Cardiac muscle cell (in vitro differentiated cells and primary cell): ENCODE results near the gene HMGN4. TPM values are rescaled to one million over a fixed set of nuclear protein-coding genes. Genes with fewer than 3 reads are reported as not detected.

Experiments used
- DNase-seq, 2 donors: peaks; one replicate each; pipeline versions ENCODE4 v3.0.0 to v3.0.0-alpha.2; 2010 to 2017; ENCODE audit warnings: low read depth in 1 of 2, low spot score in 1 of 2
- H3K27ac ChIP-seq: fragments of 200-600 bp; sonication (generic); 2 replicates; pipeline ENCODE4 v1.5.1; 2016
- H3K27me3 ChIP-seq: fragments of 200-600 bp; sonication (generic); 2 replicates; pipeline ENCODE4 v1.6.0; 2016; ENCODE audit warnings: control low read depth
- H3K36me3 ChIP-seq: fragments of 200-600 bp; sonication (generic); 2 replicates; pipeline ENCODE4 v1.5.1; 2016; ENCODE audit warnings: control low read depth
- H3K4me1 ChIP-seq: fragments of 200-600 bp; sonication (generic); 2 replicates; pipeline ENCODE4 v1.8.1; 2017; ENCODE audit warnings: low read depth, mild to moderate bottlenecking, mixed run types
- H3K4me3 ChIP-seq: fragments of 200-600 bp; sonication (generic); 2 replicates; pipeline ENCODE4 v1.5.1; 2016; ENCODE audit warnings: mild to moderate bottlenecking
- H3K9me3 ChIP-seq: fragments of 200-600 bp; sonication (generic); 2 replicates; pipeline ENCODE4 v1.5.1; 2017; ENCODE audit warnings: low read depth, mild to moderate bottlenecking, control low read depth
- polyA plus RNA-seq: library from polyadenylated mRNA; unstranded; fragments of >200 nt; fragmentation: Nextera tagmentation; extraction: Ambion mirVana; gene quantifications from 2 replicates; pipeline ENCODE4 v1.2.1, GENCODE V29; 2016
- total RNA-seq: library from RNA; depleted of rRNA; stranded (reverse); fragments of >200 nt; gene quantifications from 2 replicates; pipeline ENCODE4 v1.2.3, GENCODE V29; 2016
- TF ChIP-seq, protein P1 (sequence below): IDR thresholded peaks from 2 replicates; pipeline ENCODE4 v1.5.1; 2012; ENCODE audit warnings: low read depth, mild to moderate bottlenecking, low read length

The HMGN4 gene
- total and polyA plus RNA-seq, 2 experiments from 2014 or later: 54.7 to 57.1 TPM

DNA sequence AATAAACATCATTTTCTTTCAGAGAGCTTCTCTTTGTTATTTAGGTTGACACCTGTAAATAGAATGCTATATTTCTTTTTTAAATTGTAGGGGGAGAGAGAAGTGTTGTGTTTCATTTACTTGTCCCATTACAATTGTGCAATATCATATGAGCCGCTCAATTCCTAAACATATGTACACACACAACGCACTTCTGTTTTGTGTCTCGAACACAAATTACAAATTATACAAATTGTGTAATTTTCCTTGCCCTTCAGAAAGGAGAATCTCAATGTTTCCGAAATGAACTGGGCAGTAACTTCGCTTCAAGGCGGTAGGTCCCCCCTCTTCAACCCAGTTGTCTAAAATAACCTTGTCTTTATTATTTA is 55.9 kb downstream of the HMGN4 start:
- no peaks in the 10 kb centered on the region for H3K9me3 ChIP-seq
- H3K4me1 ChIP-seq: no peaks in the 10 kb centered on the region
- no peak overlapping the region for H3K4me3 ChIP-seq
- no peak overlapping the region for H3K27ac ChIP-seq
- no peak for DNase-seq
- TF ChIP-seq, protein P1, sequence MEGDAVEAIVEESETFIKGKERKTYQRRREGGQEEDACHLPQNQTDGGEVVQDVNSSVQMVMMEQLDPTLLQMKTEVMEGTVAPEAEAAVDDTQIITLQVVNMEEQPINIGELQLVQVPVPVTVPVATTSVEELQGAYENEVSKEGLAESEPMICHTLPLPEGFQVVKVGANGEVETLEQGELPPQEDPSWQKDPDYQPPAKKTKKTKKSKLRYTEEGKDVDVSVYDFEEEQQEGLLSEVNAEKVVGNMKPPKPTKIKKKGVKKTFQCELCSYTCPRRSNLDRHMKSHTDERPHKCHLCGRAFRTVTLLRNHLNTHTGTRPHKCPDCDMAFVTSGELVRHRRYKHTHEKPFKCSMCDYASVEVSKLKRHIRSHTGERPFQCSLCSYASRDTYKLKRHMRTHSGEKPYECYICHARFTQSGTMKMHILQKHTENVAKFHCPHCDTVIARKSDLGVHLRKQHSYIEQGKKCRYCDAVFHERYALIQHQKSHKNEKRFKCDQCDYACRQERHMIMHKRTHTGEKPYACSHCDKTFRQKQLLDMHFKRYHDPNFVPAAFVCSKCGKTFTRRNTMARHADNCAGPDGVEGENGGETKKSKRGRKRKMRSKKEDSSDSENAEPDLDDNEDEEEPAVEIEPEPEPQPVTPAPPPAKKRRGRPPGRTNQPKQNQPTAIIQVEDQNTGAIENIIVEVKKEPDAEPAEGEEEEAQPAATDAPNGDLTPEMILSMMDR: no peak
- H3K27me3 ChIP-seq: peaks cover 22% of the 10 kb centered on the region
- H3K36me3 ChIP-seq: peaks cover 5% of the 10 kb centered on the region

DNA sequence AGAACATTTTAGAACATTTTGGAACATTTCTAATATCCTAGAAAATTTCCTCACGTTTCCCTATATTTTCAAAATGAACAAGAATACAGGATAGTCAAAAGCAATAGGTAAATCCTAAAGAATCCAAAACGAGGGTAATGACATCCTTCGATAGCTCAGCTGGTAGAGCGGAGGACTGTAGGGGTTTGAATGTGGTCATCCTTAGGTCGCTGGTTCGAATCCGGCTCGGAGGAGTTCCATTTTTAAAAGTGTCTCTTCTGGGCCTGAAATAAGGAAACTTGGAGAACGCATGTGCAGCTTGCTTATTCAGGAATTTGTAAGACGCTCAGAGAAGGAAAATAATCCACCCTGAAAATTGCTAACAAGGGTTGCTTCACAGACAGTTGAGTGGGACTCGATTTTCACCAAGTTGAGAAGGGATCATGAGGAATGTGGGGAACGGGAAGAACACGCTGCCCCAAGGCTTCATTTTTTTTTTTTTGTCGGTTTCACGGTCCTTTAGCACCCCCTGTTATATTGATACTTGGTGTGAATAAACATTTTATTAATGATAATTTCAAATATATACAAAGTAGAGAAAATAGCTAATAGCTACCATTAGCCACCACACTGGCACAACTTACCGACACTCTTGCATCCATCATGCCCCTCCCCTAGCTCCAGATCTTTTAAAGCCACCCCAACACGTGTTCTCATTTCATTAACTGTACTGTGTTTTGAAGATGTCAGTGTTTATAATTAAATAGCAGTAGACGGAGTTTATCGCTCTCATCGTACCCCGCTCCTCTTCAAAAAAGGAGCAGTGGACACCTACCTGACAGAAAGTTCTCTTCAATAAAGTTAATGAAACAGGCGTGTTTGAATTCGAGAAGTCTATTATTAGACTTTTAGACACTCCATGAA is 56.8 kb downstream of the HMGN4 start:
- H3K4me3 ChIP-seq: peak overlapping the region; percentile 64
- H3K9me3 ChIP-seq: no peaks in the 10 kb centered on the region
- no peak overlapping the region for H3K27ac ChIP-seq

DNA sequence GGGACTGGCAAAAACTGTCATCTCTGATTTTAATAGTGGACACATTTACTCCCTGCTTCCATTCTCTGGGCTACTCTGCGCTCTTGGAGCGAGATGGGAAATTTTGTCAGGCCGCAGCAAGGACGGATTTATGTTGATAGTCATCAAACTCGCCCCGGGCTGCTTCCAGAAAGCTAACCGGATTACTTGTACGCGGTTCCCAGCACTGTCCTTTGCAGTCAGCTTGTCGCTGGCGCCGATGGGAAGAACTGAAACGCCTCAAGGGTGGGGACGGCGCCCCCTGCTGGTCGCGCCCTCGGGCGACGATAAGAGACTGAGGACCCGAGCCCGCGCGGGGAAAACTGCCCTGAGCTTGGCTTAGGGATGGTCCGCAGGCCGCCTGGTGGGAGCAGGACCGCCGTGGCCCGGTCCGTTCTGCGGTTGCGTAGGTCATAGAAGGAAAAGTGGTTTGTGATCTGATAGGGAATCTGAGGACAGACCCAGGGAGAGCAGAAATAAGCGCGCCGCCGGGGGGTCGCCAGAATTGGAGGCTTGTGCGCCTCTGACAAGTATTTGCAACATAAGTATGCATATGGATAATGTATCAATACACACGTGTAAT is 57.6 kb downstream of the HMGN4 start:
- Histone ChIP-seq H3K36me3 (peaks cover 5% of the 10 kb centered on the region), H3K4me3 (peak overlapping the region; percentile 64), H3K27ac (no peak overlapping the region), H3K4me1 (no peaks in the 10 kb centered on the region), H3K27me3 (peaks cover 22% of the 10 kb centered on the region), H3K9me3 (no peaks in the 10 kb centered on the region)
- TF ChIP-seq, protein P1: peak; percentile 96
- DNase-seq: peak; percentile 90 to 96

More for the DNA sequence above, 56.8 kb downstream of the HMGN4 start:
- no peaks in the 10 kb centered on the region for H3K4me1 ChIP-seq
- peak in 1 of 2 donors; percentile 64 for DNase-seq
- peaks cover 5% of the 10 kb centered on the region for H3K36me3 ChIP-seq
- peaks cover 22% of the 10 kb centered on the region for H3K27me3 ChIP-seq
- TF ChIP-seq, protein P1: no peak

Other genes with a start within 250 kb of the HMGN4 start
- gene BTN3A2, start 173.2 kb upstream of the HMGN4 start, total RNA-seq: 0.28 and 0.39 TPM in 2 replicates
- gene BTN3A2, start 173.2 kb upstream of the HMGN4 start, polyA plus RNA-seq: 0.53 and 1.3 TPM in 2 replicates
- gene BTN2A2, start 155.3 kb upstream of the HMGN4 start, total RNA-seq: 7.2 and 16.9 TPM in 2 replicates
- gene BTN2A2, start 155.3 kb upstream of the HMGN4 start, polyA plus RNA-seq: 9.7 and 13.5 TPM in 2 replicates
- 1.2 and 3.5 TPM in 2 replicates for gene BTN3A1, start 136.1 kb upstream of the HMGN4 start, total RNA-seq
- gene BTN3A1, start 136.1 kb upstream of the HMGN4 start, polyA plus RNA-seq: 1.9 and 3.7 TPM in 2 replicates
- 0.14 and 1.4 TPM in 2 replicates for gene BTN3A3, start 97.9 kb upstream of the HMGN4 start, total RNA-seq
- gene BTN3A3, start 97.9 kb upstream of the HMGN4 start, polyA plus RNA-seq: 2.9 TPM in 1 of 2 replicates, not detected in the other
- gene BTN2A1, start 80.4 kb upstream of the HMGN4 start, total RNA-seq: 16.0 and 18.9 TPM in 2 replicates
- 21.2 and 27.2 TPM in 2 replicates for gene BTN2A1, start 80.4 kb upstream of the HMGN4 start, polyA plus RNA-seq
- gene BTN1A1, start 38.1 kb upstream of the HMGN4 start, total RNA-seq: not detected in 2 replicates
- 0.14 and 0.35 TPM in 2 replicates for gene BTN1A1, start 38.1 kb upstream of the HMGN4 start, polyA plus RNA-seq
- gene ABT1, start 58.6 kb downstream of the HMGN4 start, total RNA-seq: 21.2 and 25.4 TPM in 2 replicates
- gene ABT1, start 58.6 kb downstream of the HMGN4 start, polyA plus RNA-seq: 27.0 and 30.2 TPM in 2 replicates
- 16.4 and 18.1 TPM in 2 replicates for gene ZNF322, start 121.4 kb downstream of the HMGN4 start, total RNA-seq
- 16.1 and 18.0 TPM in 2 replicates for gene ZNF322, start 121.4 kb downstream of the HMGN4 start, polyA plus RNA-seq